ENCODE measurements around the gene KIF5C.

The KIF5C gene

DNA sequence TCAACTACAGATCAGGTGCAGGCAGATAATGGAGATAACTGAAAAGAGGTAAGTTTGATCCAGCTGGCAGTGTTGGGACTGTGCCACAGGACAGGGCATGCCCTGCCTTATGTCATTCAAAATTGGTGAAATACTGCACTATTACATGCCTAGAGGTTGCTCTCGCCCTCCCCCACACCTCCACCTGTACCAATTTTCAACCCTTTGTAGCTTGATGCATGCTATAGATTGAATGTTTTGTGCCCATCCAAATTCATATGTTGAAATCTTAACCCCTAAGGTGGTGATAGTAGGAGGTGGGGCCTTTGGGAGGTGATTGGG lies 91.4 kb downstream of the KIF5C start:
- Histone ChIP-seq H3K27ac (ENCODE audit: low read depth, low read length) (no peak overlapping the region), H3K9me3 (ENCODE audit: low read length) (no peaks in the 10 kb centered on the region), H3K4me3 (ENCODE audit: low read depth in 1 of 2, low read length in 2 of 2) (no peak overlapping the region), H3K36me3 (ENCODE audit: insufficient read depth, low read length) (no peaks in the 10 kb centered on the region), H3K4me1 (ENCODE audit: insufficient read depth, low read length) (no peaks in the 10 kb centered on the region), H3K9ac (ENCODE audit: low read length) (no peak overlapping the region), H3K27me3 (ENCODE audit: control insufficient read depth in 1 of 2, insufficient read depth in 2 of 2, low read length in 2 of 2) (no peaks in the 10 kb centered on the region)

DNA sequence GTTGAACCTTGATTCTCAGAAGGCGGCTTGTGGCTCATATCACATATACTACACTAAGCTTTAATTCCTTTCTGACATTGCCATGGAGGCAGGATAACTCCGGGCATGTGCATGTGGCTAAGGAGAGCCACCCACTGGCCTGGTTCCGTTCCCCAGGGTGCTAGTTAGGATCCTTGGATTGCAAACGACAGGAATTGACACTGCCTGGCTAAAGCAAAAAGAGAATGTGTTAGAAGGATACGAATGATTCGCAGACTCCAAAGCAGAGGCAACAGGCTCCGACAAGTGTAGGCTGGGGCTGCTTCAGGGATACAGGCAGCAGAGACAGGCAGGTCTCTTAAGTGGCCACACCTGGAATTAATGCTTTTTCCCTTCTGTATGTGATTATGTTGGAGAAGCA lies 92.0 kb downstream of the KIF5C start:
- H3K9me3 ChIP-seq (ENCODE audit: low read length): no peaks in the 10 kb centered on the region
- H3K27me3 ChIP-seq (ENCODE audit: control insufficient read depth in 1 of 2, insufficient read depth in 2 of 2, low read length in 2 of 2): no peaks in the 10 kb centered on the region
- H3K4me1 ChIP-seq (ENCODE audit: insufficient read depth, low read length): no peaks in the 10 kb centered on the region
- H3K27ac ChIP-seq (ENCODE audit: low read depth, low read length): no peak overlapping the region
- H3K9ac ChIP-seq (ENCODE audit: low read length): no peak overlapping the region
- no peaks in the 10 kb centered on the region for H3K36me3 ChIP-seq (ENCODE audit: insufficient read depth, low read length)
- no peak overlapping the region for H3K4me3 ChIP-seq (ENCODE audit: low read depth in 1 of 2, low read length in 2 of 2)

GRCh38 chr2:148967578-148967977 lies 92.6 kb downstream of the KIF5C start:
- H3K9ac ChIP-seq (ENCODE audit: low read length): no peak overlapping the region
- no peak overlapping the region for H3K4me3 ChIP-seq (ENCODE audit: low read depth in 1 of 2, low read length in 2 of 2)
- H3K9me3 ChIP-seq (ENCODE audit: low read length): no peaks in the 10 kb centered on the region
- H3K27ac ChIP-seq (ENCODE audit: low read depth, low read length): no peak overlapping the region
- H3K36me3 ChIP-seq (ENCODE audit: insufficient read depth, low read length): no peaks in the 10 kb centered on the region
- no peaks in the 10 kb centered on the region for H3K27me3 ChIP-seq (ENCODE audit: control insufficient read depth in 1 of 2, insufficient read depth in 2 of 2, low read length in 2 of 2)
- no peaks in the 10 kb centered on the region for H3K4me1 ChIP-seq (ENCODE audit: insufficient read depth, low read length)

GRCh38 chr2:148968301-148968700 lies 93.3 kb downstream of the KIF5C start:
- Histone ChIP-seq H3K27me3 (ENCODE audit: control insufficient read depth in 1 of 2, insufficient read depth in 2 of 2, low read length in 2 of 2) (no peaks in the 10 kb centered on the region), H3K4me1 (ENCODE audit: insufficient read depth, low read length) (no peaks in the 10 kb centered on the region), H3K36me3 (ENCODE audit: insufficient read depth, low read length) (no peaks in the 10 kb centered on the region), H3K27ac (ENCODE audit: low read depth, low read length) (no peak overlapping the region), H3K4me3 (ENCODE audit: low read depth in 1 of 2, low read length in 2 of 2) (no peak overlapping the region), H3K9ac (ENCODE audit: low read length) (no peak overlapping the region), H3K9me3 (ENCODE audit: low read length) (no peaks in the 10 kb centered on the region)

- Histone ChIP-seq H3K4me3 (ENCODE audit: low read depth in 1 of 2, low read length in 2 of 2) (no peak overlapping the region), H3K4me1 (ENCODE audit: insufficient read depth, low read length) (no peaks in the 10 kb centered on the region), H3K27me3 (ENCODE audit: control insufficient read depth in 1 of 2, insufficient read depth in 2 of 2, low read length in 2 of 2) (no peaks in the 10 kb centered on the region), H3K9me3 (ENCODE audit: low read length) (no peaks in the 10 kb centered on the region), H3K27ac (ENCODE audit: low read depth, low read length) (no peak overlapping the region), H3K36me3 (ENCODE audit: insufficient read depth, low read length) (no peaks in the 10 kb centered on the region), H3K9ac (ENCODE audit: low read length) (no peak overlapping the region)
Observed at GRCh38 chr2:148968776-148969319, 93.8 kb downstream of the KIF5C start.

GRCh38 chr2:148969659-148970061 lies 94.6 kb downstream of the KIF5C start:
- no peak overlapping the region for H3K4me3 ChIP-seq (ENCODE audit: low read depth in 1 of 2, low read length in 2 of 2)
- H3K9ac ChIP-seq (ENCODE audit: low read length): no peak overlapping the region
- no peaks in the 10 kb centered on the region for H3K9me3 ChIP-seq (ENCODE audit: low read length)
- H3K36me3 ChIP-seq (ENCODE audit: insufficient read depth, low read length): no peaks in the 10 kb centered on the region
- H3K4me1 ChIP-seq (ENCODE audit: insufficient read depth, low read length): no peaks in the 10 kb centered on the region
- H3K27ac ChIP-seq (ENCODE audit: low read depth, low read length): peak overlapping the region; percentile 12
- no peaks in the 10 kb centered on the region for H3K27me3 ChIP-seq (ENCODE audit: control insufficient read depth in 1 of 2, insufficient read depth in 2 of 2, low read length in 2 of 2)

DNA sequence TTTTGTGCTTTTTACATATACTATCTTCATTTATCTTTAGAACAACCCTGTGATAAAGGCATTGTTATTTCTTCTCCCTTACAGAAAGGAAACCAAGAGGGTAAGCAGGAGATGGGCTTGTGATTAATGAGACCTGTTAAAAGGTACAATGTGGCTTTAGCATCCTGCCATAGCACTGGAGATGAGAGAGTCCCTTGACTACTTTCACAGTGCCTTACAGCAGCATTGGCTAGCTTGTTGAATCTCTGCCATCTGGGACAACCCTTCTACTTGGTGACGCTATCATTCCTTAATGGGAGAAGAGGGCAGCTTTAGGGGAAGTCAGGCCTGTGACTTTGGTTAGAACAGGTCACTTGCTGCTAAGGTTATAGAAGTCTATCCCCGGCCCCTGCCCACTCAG lies 95.4 kb downstream of the KIF5C start:
- no peaks in the 10 kb centered on the region for H3K9me3 ChIP-seq (ENCODE audit: low read length)
- H3K9ac ChIP-seq (ENCODE audit: low read length): no peak overlapping the region
- H3K4me3 ChIP-seq (ENCODE audit: low read depth in 1 of 2, low read length in 2 of 2): no peak overlapping the region
- no peaks in the 10 kb centered on the region for H3K27me3 ChIP-seq (ENCODE audit: control insufficient read depth in 1 of 2, insufficient read depth in 2 of 2, low read length in 2 of 2)
- H3K27ac ChIP-seq (ENCODE audit: low read depth, low read length): no peak overlapping the region
- no peaks in the 10 kb centered on the region for H3K36me3 ChIP-seq (ENCODE audit: insufficient read depth, low read length)
- no peaks in the 10 kb centered on the region for H3K4me1 ChIP-seq (ENCODE audit: insufficient read depth, low read length)

- Histone ChIP-seq H3K4me1 (ENCODE audit: insufficient read depth, low read length) (no peaks in the 10 kb centered on the region), H3K27me3 (ENCODE audit: control insufficient read depth in 1 of 2, insufficient read depth in 2 of 2, low read length in 2 of 2) (no peaks in the 10 kb centered on the region), H3K9me3 (ENCODE audit: low read length) (no peaks in the 10 kb centered on the region), H3K36me3 (ENCODE audit: insufficient read depth, low read length) (no peaks in the 10 kb centered on the region), H3K27ac (ENCODE audit: low read depth, low read length) (no peak overlapping the region), H3K4me3 (ENCODE audit: low read depth in 1 of 2, low read length in 2 of 2) (no peak overlapping the region), H3K9ac (ENCODE audit: low read length) (no peak overlapping the region)
Observed at GRCh38 chr2:148971547-148971946, 96.5 kb downstream of the KIF5C start.

- H3K36me3 ChIP-seq (ENCODE audit: insufficient read depth, low read length): no peaks in the 10 kb centered on the region
- no peaks in the 10 kb centered on the region for H3K4me1 ChIP-seq (ENCODE audit: insufficient read depth, low read length)
- no peak overlapping the region for H3K4me3 ChIP-seq (ENCODE audit: low read depth in 1 of 2, low read length in 2 of 2)
- no peaks in the 10 kb centered on the region for H3K9me3 ChIP-seq (ENCODE audit: low read length)
- no peak overlapping the region for H3K27ac ChIP-seq (ENCODE audit: low read depth, low read length)
- no peak overlapping the region for H3K9ac ChIP-seq (ENCODE audit: low read length)
- H3K27me3 ChIP-seq (ENCODE audit: control insufficient read depth in 1 of 2, insufficient read depth in 2 of 2, low read length in 2 of 2): no peaks in the 10 kb centered on the region
Observed at GRCh38 chr2:148974095-148974494, 99.1 kb downstream of the KIF5C start.

DNA sequence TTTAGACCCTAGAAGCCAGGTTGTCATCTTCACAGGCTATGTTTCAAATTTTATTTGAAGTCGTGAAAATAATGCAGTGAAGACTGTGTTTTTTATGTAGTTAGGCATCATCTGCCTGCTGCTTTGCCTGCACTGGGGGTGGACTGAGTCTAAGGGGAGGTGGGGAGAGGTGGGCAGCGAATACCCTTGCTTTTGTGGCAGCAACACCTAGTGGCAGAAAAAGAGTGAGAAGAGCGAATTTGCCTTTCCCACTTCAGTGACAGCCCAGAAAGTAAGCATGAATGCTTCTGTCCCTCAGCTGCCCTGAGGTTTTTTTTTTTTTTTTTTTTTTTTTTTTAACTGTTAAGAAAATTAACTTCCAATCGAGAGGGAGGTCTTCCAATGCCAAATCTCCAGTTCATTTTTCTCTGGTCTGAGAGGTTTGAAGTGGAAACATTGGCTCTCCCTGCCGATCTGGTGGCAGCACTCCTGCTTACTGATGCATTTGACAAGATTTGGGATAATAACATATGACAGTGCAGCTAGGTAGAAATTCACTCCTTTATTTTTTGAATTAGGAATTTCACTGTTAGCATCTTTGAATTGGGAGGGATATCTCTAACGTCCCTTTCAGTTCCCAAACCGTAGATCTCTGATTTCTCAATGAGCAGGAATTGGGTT lies 103.1 kb downstream of the KIF5C start:
- no peak overlapping the region for H3K9ac ChIP-seq (ENCODE audit: low read length)
- no peak overlapping the region for H3K27ac ChIP-seq (ENCODE audit: low read depth, low read length)

DNA sequence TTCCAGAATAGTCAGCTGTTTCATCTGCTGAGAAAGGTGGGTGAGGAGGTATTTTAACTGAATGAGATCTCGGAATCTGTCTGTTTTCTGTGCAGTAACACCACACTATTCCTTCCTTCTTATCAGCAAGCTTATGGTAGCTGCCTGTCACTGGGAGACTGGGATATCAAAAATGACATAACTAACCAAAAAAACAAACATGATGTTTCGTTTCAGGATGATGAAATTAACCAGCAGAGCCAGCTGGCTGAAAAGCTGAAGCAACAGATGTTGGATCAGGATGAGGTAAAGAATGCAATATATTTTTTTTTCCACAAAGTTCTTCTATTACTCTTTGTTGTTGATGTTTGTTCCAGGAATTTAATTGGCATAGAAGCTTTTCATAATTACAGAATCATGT lies 103.7 kb downstream of the KIF5C start:
- Histone ChIP-seq H3K27ac (ENCODE audit: low read depth, low read length) (no peak overlapping the region), H3K4me1 (ENCODE audit: insufficient read depth, low read length) (no peaks in the 10 kb centered on the region), H3K9ac (ENCODE audit: low read length) (no peak overlapping the region), H3K27me3 (ENCODE audit: control insufficient read depth in 1 of 2, insufficient read depth in 2 of 2, low read length in 2 of 2) (no peaks in the 10 kb centered on the region), H3K9me3 (ENCODE audit: low read length) (no peaks in the 10 kb centered on the region), H3K4me3 (ENCODE audit: low read depth in 1 of 2, low read length in 2 of 2) (no peak overlapping the region), H3K36me3 (ENCODE audit: insufficient read depth, low read length) (no peaks in the 10 kb centered on the region)

More for the DNA sequence above, 103.1 kb downstream of the KIF5C start:
- Histone ChIP-seq H3K36me3 (ENCODE audit: insufficient read depth, low read length) (no peaks in the 10 kb centered on the region), H3K4me1 (ENCODE audit: insufficient read depth, low read length) (no peaks in the 10 kb centered on the region), H3K4me3 (ENCODE audit: low read depth in 1 of 2, low read length in 2 of 2) (no peak overlapping the region), H3K27me3 (ENCODE audit: control insufficient read depth in 1 of 2, insufficient read depth in 2 of 2, low read length in 2 of 2) (no peaks in the 10 kb centered on the region), H3K9me3 (ENCODE audit: low read length) (no peaks in the 10 kb centered on the region)

GRCh38 chr2:148979164-148979918 lies 104.3 kb downstream of the KIF5C start:
- no peaks in the 10 kb centered on the region for H3K27me3 ChIP-seq (ENCODE audit: control insufficient read depth in 1 of 2, insufficient read depth in 2 of 2, low read length in 2 of 2)
- no peaks in the 10 kb centered on the region for H3K36me3 ChIP-seq (ENCODE audit: insufficient read depth, low read length)
- H3K9ac ChIP-seq (ENCODE audit: low read length): no peak overlapping the region
- H3K4me3 ChIP-seq (ENCODE audit: low read depth in 1 of 2, low read length in 2 of 2): no peak overlapping the region
- no peak overlapping the region for H3K27ac ChIP-seq (ENCODE audit: low read depth, low read length)
- H3K4me1 ChIP-seq (ENCODE audit: insufficient read depth, low read length): no peaks in the 10 kb centered on the region
- H3K9me3 ChIP-seq (ENCODE audit: low read length): no peaks in the 10 kb centered on the region
